Stimulated activated CD4-positive, alpha-beta T cell treated with anti-CD3 and anti-CD28 coated beads, Interleukin-2, amount 100 ng/mL, for 48 hours (primary cell): ENCODE data around the gene CNTNAP2.

ENCODE experiments used
- DNase-seq, 2 donors: peaks; one replicate each; pipeline ENCODE4 v3.0.0-alpha.2; 2020

CNTNAP2 gene

DNA sequence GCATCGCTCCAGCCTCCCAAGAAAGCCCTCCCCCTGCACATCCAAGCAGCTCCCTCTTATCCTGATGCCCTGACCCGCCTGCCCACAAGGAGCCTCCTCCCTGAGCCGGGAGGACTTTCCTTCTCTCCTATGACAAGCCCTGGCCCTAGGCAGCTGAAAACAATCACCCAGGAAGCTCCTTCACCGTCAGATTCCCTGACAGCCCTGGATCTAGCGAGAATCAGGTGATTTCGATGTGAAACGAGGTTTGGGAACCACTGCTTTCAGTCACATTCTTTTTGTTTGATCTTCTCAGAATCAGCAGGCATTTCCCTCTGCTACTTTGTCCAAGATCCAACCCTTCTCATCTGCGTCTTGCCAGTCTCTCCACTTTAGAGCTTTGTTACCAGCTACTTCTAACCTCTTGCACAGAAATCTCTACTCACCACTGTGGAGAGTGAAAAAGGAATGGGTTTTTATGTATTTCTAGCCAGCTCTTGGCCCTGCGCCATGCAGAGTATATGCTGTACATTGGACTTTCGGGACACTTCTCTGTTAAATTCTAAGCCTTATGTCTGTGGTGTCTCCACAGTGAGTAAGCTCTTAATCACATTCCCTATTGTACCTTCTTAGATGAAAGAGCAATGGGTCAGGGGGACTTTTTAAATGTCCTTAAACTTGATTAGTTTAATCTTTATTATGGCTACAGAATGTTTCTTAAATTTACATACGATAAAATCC is 2220.8 kb downstream of the CNTNAP2 start:
- no peak for DNase-seq

- no peak for DNase-seq
Observed at GRCh38 chr7:148337995-148338747, 2221.6 kb downstream of the CNTNAP2 start.

DNA sequence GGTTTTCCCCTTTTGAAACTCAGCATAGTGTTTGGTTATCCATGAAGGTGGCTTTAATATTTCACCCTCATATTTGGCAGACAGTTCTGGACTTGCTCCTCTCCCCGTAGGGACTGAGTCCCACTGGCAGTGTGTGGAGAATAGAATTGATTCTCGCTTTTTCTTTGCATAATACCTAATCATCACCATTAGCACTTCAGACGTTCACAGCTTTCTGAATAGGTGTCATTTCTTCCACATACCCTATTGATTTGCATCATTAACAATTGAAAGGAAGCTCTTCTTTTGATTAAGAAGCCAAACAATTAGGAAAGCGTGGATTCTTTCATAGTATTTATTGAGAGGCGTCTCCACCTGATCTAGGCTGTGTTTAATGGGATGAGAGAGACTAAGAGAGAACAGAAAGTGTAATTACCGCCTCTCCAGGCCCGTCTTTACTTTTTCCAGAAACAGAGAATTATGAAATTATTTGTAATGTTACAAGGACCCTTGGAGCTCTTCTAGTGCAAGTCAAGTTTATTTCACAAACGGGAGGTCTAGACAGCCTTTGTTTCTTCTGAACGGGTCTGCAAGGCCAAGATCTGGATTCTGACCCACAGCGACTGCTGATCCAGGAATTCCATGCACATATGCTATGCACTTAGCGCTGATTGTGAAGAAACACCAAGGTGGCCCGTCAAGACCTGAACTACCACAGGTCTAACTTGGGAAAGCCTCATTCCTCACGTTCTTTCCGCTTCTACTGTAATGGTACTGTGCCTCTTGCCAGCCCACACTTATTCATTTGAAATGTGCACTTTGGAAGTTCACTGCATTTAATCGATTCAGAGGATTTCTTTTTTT is 2224.1 kb downstream of the CNTNAP2 start:
- DNase-seq = no peak

GRCh38 chr7:148344406-148344805 is 2227.8 kb downstream of the CNTNAP2 start:
- DNase-seq = no peak

DNA sequence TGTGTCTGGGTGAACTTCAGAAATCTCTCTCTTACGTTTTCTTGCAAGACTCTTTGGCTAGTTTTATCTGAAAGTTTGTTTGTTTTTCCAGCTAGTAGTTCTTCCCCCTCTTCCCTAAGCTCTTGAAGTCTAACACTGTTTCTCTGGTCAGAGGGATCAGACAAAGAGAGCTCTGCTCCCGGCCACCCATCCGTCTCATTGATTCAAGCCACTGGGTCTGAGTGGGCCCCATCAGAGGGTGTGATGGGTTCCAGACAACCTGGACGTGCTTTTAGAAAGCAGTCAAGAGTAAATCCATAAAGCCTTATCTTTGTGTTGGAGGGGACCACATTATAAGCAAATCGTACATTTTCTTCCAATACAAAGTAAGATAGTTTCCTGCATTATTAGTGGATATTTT is 2231.4 kb downstream of the CNTNAP2 start:
- no peak for DNase-seq

DNA sequence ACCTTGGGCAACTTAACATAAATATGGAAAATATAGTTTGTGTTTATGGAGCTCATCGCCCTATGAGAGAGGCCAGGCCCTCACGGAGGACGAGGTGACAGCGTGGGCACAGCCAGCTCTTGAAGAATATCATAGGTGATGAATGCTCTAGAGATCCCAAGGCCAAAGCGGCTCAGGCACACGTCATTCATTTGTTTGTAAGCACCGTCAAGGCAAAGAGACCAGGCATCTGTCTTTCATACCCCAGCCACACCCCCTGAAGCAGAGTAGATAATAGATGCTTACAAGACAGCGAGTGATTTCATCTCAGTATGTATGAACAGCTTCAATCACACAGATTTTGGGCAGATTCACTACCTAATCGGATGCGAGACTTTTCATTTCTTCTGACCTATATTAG is 2231.9 kb downstream of the CNTNAP2 start:
- DNase-seq = no peak

- DNase-seq = no peak
Observed at GRCh38 chr7:148356303-148356702, 2239.7 kb downstream of the CNTNAP2 start.

- no peak for DNase-seq
Observed at GRCh38 chr7:148362541-148362940, 2245.9 kb downstream of the CNTNAP2 start.

DNA sequence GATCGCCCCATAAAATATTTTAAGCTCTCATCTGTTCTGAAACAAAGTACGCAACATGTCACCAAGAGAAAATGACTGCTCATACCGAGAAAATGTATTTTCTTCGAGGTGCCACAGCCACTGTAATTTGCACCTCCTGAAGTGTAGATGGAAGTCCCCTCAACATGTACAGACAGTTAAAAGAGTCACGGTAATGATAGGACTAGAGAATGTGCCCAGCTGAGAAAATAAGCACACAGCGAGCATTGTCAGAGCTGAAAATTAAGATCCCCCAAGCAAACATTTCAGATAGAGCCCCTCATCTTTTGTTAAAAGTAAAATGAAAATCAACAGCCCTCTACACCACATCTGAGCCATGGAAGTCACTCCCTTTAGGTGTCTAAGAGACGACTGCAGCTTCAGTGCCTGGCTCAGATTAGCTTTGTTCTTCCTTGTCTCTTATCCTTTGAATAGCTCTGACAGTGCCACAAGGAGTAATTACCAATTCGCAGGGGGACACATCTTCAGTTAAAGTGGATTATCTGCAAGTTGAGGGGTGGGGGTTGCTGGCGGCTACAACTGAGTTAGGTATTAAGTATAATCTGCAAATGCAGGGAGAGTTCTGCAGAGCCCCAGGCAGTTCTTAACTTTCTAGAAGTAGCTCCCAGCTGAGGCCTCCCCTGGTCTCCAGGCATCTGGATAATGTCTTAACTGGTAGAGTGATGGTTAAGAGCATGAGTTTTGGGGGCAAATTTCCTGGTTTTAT is 2251.3 kb downstream of the CNTNAP2 start:
- no peak for DNase-seq

DNA sequence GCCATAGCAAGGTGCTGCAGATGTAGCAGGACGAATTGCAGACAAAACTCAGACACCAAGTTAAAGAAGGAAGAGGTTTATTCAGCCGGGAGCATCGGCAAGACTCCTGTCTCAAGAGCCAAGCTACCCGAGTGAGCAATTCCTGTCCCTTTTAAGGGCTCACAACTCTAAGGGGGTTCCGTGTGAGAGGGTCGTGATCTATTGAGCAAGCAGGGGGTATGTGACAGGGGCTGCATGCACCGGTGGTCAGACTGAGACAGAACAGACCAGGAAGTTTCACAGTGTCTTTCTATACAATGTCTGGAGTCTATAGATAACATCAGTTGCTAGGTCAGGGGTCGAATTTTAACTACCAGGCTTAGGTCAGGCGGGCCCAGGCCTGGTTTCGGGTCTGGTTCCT is 2252.0 kb downstream of the CNTNAP2 start:
- no peak for DNase-seq

DNA sequence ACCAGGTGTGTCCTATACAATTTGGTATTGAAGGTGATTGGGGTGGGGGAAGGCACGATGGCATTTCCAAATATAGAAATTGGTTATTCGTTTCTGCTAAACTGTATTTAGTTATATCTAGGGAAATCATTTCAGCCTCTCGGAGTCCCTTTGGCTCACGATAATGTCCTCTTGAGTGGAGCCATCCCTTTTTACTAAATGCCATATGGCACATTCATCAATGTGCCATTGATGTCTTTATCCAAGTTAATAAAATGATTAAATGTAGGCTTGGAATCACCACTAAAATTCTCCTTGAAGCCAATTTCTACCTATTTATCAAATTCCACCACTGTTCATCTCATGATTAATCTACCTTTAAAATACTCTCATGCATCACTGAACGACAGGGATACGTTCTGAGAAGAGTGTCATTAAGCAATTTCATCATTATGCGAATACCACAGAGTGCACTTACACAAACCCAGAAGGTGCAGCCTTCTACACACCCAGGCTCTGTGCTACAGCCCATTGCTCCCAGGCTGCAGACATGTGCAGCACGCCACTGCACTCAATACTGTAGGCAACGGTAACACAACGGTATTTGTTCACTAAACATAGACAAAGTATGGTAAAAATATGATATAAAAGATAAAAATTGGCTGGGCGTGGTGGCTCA is 2254.8 kb downstream of the CNTNAP2 start:
- no peak for DNase-seq

GRCh38 chr7:148374396-148375259 is 2258.0 kb downstream of the CNTNAP2 start:
- DNase-seq = no peak

GRCh38 chr7:148379677-148380076 is 2263.1 kb downstream of the CNTNAP2 start:
- no peak for DNase-seq

DNA sequence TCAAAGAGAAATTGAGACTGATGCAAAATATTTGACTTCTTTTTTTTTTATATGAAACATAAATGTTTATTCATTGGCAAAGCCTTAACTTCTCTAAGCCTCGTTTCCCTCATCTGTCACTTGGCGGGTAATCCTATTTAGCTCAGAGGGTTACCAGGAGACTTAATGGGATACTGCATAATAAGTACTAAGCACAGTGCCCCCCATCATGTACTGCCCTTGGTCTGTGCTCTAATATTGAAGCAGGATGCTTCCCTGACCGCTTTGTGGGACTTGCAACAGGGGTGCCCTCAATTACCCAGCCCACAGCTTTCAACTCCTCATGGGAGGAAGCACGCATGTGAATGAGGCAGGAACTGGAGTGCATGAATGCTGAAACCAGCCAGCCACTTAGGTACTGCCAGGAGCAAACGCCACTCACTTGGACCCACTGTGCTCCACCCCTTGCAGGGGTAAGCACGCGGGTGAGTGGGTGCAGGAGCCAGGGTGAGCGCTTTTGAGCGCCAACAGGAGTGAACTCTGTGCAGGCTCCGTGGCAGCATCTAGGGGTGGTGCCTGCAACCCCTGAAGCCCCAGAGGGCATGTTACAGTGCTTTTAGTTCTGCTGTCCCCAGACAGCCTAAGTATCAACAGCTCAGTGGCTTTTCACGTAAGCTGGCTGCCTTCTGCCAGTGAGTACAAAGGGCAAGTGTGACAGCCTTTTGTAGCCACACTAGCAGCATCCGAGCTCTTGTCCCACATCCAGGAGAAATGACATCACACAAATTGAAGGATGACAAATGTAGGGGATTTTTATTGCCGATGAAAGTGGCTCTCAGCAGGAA is 2264.2 kb downstream of the CNTNAP2 start:
- no peak for DNase-seq

DNA sequence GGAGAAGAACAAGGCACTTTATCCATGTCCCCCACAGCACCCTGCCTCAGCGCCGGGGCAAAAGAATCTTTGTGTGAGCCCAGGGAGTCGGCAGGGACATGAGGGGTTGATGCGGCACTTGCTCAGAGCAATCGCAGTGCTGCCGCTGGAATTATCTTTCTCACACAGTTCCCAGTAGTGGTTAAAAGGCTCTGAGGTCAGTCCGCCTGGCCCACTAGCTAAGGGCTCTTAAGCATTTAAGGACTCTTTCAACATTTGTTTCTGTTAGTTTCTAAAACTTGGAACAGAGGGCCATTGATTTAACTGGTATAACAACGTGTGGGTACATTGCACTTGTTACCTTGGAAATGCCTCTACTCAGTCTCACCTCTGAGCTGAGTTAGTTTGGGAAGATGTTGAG is 2266.0 kb downstream of the CNTNAP2 start:
- DNase-seq = no peak

DNA sequence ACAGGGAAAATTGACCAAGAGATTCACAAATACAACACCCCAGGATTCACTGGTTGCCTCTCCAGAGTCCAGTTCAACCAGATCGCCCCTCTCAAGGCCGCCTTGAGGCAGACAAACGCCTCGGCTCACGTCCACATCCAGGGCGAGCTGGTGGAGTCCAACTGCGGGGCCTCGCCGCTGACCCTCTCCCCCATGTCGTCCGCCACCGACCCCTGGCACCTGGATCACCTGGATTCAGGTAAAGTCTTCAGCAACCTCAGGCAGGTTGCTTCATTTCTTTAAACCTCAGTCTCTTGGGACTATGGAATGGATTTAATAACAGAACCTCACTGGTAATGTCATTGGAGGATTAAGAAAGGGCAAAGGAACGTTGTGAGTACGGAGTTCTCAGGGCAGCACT is 2267.1 kb downstream of the CNTNAP2 start:
- no peak for DNase-seq

GRCh38 chr7:148385009-148385682 is 2268.5 kb downstream of the CNTNAP2 start:
- no peak for DNase-seq

GRCh38 chr7:148390381-148390780 is 2273.8 kb downstream of the CNTNAP2 start:
- no peak for DNase-seq

- no peak for DNase-seq
Observed at GRCh38 chr7:148391591-148391990, 2275.0 kb downstream of the CNTNAP2 start.

- no peak for DNase-seq
Observed at GRCh38 chr7:148394582-148394981, 2278.0 kb downstream of the CNTNAP2 start.
